Large intestine (tissue), 3 donors: ENCODE measurements around the gene TCF19. TPM values are rescaled to one million over a fixed set of nuclear protein-coding genes. Genes with fewer than 3 reads are reported as not detected.
A peak's percentile ranks its signal among the peaks of the same experiment; 100 is the strongest.

Experiments
- DNase-seq, 2 donors: peaks; one replicate each; pipeline versions ENCODE4 v3.0.0 to v3.0.0-alpha.2; 2013
- H3K27ac ChIP-seq: one replicate; pipeline ENCODE4 v1.5.1; 2013; ENCODE audit warnings: low read length
- H3K27me3 ChIP-seq: 2 replicates; pipeline ENCODE4 v1.6.1; 2013; ENCODE audit warnings: low read length; ENCODE audit not compliant: control insufficient read depth, insufficient read depth
- H3K36me3 ChIP-seq: 2 replicates; pipeline ENCODE4 v1.6.1; 2013; ENCODE audit warnings: low read length; ENCODE audit not compliant: control insufficient read depth, insufficient read depth
- H3K4me1 ChIP-seq: one replicate; pipeline ENCODE4 v1.6.1; 2013; ENCODE audit warnings: low read length; ENCODE audit not compliant: control insufficient read depth, insufficient read depth
- H3K4me3 ChIP-seq: one replicate; pipeline ENCODE4 v1.5.1; 2013; ENCODE audit warnings: low read length
- H3K9me3 ChIP-seq: one replicate; pipeline ENCODE4 v1.6.1; 2013; ENCODE audit warnings: mild to moderate bottlenecking, low read depth, low read length, moderate library complexity; ENCODE audit not compliant: control insufficient read depth
- WGBS: methylation state at CpG from one replicate; pipeline ENCODE4 v1.1.5; 2013; ENCODE audit warnings: low lambda C conversion rate; ENCODE audit not compliant: insufficient coverage; 5-methylcytosine and 5-hydroxymethylcytosine counted together
- polyA plus RNA-seq: library from polyadenylated mRNA; unstranded; fragments of 120-200 nt; gene quantifications from one replicate; pipeline ENCODE4 v1.2.1, GENCODE V29; 2013

TCF19 gene
- polyA plus RNA-seq, 1 donor = 9.1 TPM

GRCh38 chr6:31208506-31208905 is 50.1 kb downstream of the TCF19 start:
- peaks cover 49% of the 10 kb centered on the region for H3K4me1 ChIP-seq
- DNase-seq = no peak
- no peaks in the 10 kb centered on the region for H3K9me3 ChIP-seq
- WGBS = no CpG with 5 or more reads among the region's 2 CpGs
- H3K36me3 ChIP-seq = no peaks in the 10 kb centered on the region
- H3K27ac ChIP-seq = peak overlapping the region; percentile 69
- H3K4me3 ChIP-seq = no peak overlapping the region
- H3K27me3 ChIP-seq = no peaks in the 10 kb centered on the region

DNA sequence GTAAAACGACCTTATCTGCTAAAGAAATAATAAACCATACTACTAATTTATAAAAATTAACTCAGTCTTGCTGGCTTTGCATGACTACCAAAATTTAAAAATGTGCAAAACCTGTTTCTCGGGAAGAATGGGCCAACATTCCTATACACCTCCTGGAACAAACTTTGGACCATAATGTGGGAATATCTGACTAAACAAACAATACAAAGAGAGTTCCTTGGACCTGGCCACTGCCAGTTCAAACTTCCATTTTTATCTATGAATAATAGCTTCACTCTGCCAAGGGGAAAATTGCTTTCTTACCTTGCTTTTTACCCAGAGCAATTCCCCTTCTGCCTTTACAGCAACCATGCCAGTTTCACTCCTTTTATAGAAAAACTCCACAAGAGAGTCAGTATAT is 50.7 kb downstream of the TCF19 start:
- WGBS = 0% methylated on average over 1 of the region's 2 CpGs
- Histone ChIP-seq H3K4me3 (no peak overlapping the region), H3K4me1 (peaks cover 49% of the 10 kb centered on the region), H3K27ac (peak overlapping the region; percentile 79), H3K9me3 (no peaks in the 10 kb centered on the region), H3K36me3 (no peaks in the 10 kb centered on the region), H3K27me3 (no peaks in the 10 kb centered on the region)
- peak; percentile 75 to 88 for DNase-seq

DNA sequence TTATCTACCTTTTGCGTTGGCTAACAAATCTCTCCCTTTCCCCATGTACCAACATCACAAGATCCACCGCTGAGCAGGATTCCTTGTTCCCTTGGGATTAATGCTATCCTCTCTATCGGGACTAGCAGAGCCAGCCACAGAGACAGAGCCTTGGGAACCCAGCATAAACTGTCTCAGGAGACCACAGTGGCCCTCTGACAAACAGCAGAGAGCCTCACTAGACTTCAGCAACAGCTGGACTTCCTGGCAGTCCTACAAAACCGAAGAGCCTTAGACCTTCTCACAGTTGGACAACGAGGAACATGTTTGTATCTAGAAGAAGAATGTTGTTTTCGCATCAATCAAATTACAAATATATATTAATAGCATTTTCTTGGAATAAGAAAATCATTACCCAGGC is 51.7 kb downstream of the TCF19 start:
- Histone ChIP-seq H3K4me1 (peaks cover 41% of the 10 kb centered on the region), H3K27ac (peak overlapping the region; percentile 79), H3K36me3 (no peaks in the 10 kb centered on the region), H3K27me3 (no peaks in the 10 kb centered on the region), H3K4me3 (no peak overlapping the region), H3K9me3 (no peaks in the 10 kb centered on the region)
- no peak for DNase-seq
- WGBS = no CpG with 5 or more reads among the region's 6 CpGs

DNA sequence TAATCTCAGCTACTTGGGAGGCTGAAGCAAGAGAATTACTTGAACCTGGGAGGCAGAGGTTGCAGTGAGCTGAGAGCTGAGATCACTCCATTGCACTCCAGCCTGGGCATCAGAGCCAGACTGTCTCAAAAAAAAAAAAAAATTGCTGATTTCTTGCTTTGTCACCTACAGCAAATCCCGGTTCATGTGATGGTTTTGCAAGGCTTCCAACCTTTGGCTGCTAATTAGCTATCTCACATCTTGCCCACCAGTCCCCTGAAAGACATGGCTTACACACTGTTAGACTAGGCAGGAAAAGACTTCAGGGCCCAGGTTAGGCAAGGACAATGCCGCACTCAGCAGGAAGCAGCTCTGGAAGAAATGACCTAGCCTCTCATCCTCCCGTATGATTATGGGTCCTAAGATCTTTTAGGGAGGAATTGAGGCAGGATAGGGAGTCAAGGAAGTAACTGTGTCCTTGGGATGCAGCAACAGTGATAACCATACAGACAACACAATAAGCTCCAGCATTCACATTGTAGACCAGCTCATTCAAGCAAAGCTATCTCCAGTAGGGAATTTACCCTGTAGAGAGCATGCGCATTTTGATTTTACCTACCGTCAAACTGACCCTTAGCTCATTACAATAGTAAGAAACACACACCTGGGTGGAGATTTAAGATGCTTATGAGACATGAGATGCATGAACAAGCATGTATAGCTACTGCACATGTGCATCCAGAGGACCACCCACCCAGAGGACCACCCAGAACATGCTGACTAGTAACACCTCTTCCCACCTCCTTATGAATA is 52.5 kb downstream of the TCF19 start:
- no peaks in the 10 kb centered on the region for H3K27me3 ChIP-seq
- WGBS = no CpG with 5 or more reads among the region's 5 CpGs
- H3K9me3 ChIP-seq = no peaks in the 10 kb centered on the region
- H3K4me1 ChIP-seq = peaks cover 34% of the 10 kb centered on the region
- H3K36me3 ChIP-seq = no peaks in the 10 kb centered on the region
- peak overlapping the region; percentile 79 for H3K27ac ChIP-seq
- no peak overlapping the region for H3K4me3 ChIP-seq
- peak; percentile 51 to 74 for DNase-seq

Other genes starting within 250 kb of the TCF19 start
- 43.5 TPM for gene VARS2, start 244.4 kb upstream of the TCF19 start, polyA plus RNA-seq
- 0.70 TPM for gene SFTA2, start 226.4 kb upstream of the TCF19 start, polyA plus RNA-seq
- 0.04 TPM for gene MUCL3, start 217.6 kb upstream of the TCF19 start, polyA plus RNA-seq
- not detected for gene MUC21, start 174.9 kb upstream of the TCF19 start, polyA plus RNA-seq
- gene MUC22, start 148.1 kb upstream of the TCF19 start, polyA plus RNA-seq = not detected
- gene C6orf15, start 46.0 kb upstream of the TCF19 start, polyA plus RNA-seq = not detected
- 0.33 TPM for gene PSORS1C1, start 43.8 kb upstream of the TCF19 start, polyA plus RNA-seq
- not detected for gene CDSN, start 38.1 kb upstream of the TCF19 start, polyA plus RNA-seq
- gene PSORS1C2, start 19.5 kb upstream of the TCF19 start, polyA plus RNA-seq = 0.04 TPM
- 17.4 TPM for gene CCHCR1, start 787 bp upstream of the TCF19 start, polyA plus RNA-seq
- 0.28 TPM for gene POU5F1, start 12.1 kb downstream of the TCF19 start, polyA plus RNA-seq
- gene HLA-C, start 113.5 kb downstream of the TCF19 start, polyA plus RNA-seq = 225 TPM
- 353 TPM for gene HLA-B, start 198.6 kb downstream of the TCF19 start, polyA plus RNA-seq
- 4.2 TPM for gene MICA, start 245.0 kb downstream of the TCF19 start, polyA plus RNA-seq